ENCODE measurements around the gene SMIM9.

DNA sequence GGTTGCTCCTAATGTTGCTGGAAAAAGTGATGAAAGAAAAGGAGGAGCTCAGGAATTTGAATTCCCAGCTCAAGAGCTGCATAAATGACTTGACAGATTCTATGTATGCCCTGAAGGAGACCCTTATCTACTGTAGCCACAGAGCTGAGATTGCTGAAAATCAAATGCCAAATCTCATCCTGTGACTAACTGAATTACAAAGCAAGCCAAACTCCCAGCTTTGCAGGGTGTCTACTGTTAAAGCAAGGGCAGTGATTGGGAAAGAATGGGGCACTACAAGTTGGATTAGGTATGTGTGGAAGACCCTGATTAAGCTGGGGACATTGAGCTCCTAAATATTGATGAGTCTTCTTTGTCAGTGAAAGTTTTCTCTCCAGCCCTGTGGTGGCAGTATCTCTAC is 20.8 kb upstream of the SMIM9 start:
- TF ChIP-seq CTCF (IDR thresholded peaks at IDR 0.05) (no peak), POLR2A (IDR thresholded peaks at IDR 0.05) (no peak), EP300 (IDR thresholded peaks at IDR 0.05) (no peak), POLR2AphosphoS5 (IDR thresholded peaks at IDR 0.05) (no peak)

All from stomach (tissue), 4 donors.